Ascending aorta (tissue), 2 donors: Measurements from ENCODE around the gene FLT3. TPM values are rescaled to one million over a fixed set of nuclear protein-coding genes. Genes with fewer than 3 reads are reported as not detected.

Experiments used
- DNase-seq, 2 donors: peaks; one replicate each; pipeline ENCODE4 v3.0.0-alpha.2; 2019; ENCODE audit warnings: low spot score in 2 of 2
- H3K27ac ChIP-seq, 2 donors: fragments of 200-600 bp; sonication (generic); one replicate each; pipeline ENCODE4 v1.5.1; 2016 to 2017; ENCODE audit warnings: mild to moderate bottlenecking in 1 of 2
- H3K27me3 ChIP-seq: fragments of 200-600 bp; sonication (generic); one replicate; pipeline ENCODE4 v1.5.1; 2017
- H3K36me3 ChIP-seq, 2 donors: fragments of 200-600 bp; sonication (generic); one replicate each; pipeline ENCODE4 v1.5.1; 2016
- H3K4me1 ChIP-seq, 2 donors: fragments of 200-600 bp; sonication (generic); one replicate each; pipeline ENCODE4 v1.5.1; 2016 to 2017; ENCODE audit warnings: mild to moderate bottlenecking in 1 of 2
- H3K4me3 ChIP-seq, 2 donors: fragments of 200-600 bp; sonication (generic); one replicate each; pipeline ENCODE4 v1.5.1; 2016 to 2017; ENCODE audit warnings: mild to moderate bottlenecking in 1 of 2
- H3K9me3 ChIP-seq, 2 donors: fragments of 200-600 bp; sonication (generic); one replicate each; pipeline ENCODE4 v1.5.1; 2016
- intact Hi-C: fragments of 100-400 bp; cut with DNase I; formaldehyde crosslinking; loops from one replicate; pipeline ENCODE4 v1.15.1; 2023
- total RNA-seq: library from RNA; depleted of rRNA; stranded (reverse); fragments of >200 nt; gene quantifications from one replicate; pipeline ENCODE4 v1.1.0, GENCODE V29; 2016
- TF ChIP-seq, protein P1 (sequence below), 3 experiments: fragments of 200-600 bp in 2 of 3; fragments of 450-650 bp in 1 of 3; sonication (generic) in 2 of 3; IDR thresholded peaks; one replicate each; pipeline ENCODE4 v1.5.1; 2016 to 2019; ENCODE audit warnings: antibody characterized with exemption in 3 of 3, mild to moderate bottlenecking in 1 of 3, moderate library complexity in 1 of 3

The FLT3 gene
- total RNA-seq, 1 donor from 2014 or later: not detected

GRCh38 chr13:28077231-28077630 is 23.1 kb downstream of the FLT3 start:
- Histone ChIP-seq H3K27me3 (no peaks in the 10 kb centered on the region), H3K27ac (no peak overlapping the region), H3K4me3 (no peak overlapping the region), H3K36me3 (no peaks in the 10 kb centered on the region), H3K9me3 (no peaks in the 10 kb centered on the region), H3K4me1 (no peaks in the 10 kb centered on the region)
- intact Hi-C loops: no loop called here
- no peak for DNase-seq
- TF ChIP-seq, protein P1, sequence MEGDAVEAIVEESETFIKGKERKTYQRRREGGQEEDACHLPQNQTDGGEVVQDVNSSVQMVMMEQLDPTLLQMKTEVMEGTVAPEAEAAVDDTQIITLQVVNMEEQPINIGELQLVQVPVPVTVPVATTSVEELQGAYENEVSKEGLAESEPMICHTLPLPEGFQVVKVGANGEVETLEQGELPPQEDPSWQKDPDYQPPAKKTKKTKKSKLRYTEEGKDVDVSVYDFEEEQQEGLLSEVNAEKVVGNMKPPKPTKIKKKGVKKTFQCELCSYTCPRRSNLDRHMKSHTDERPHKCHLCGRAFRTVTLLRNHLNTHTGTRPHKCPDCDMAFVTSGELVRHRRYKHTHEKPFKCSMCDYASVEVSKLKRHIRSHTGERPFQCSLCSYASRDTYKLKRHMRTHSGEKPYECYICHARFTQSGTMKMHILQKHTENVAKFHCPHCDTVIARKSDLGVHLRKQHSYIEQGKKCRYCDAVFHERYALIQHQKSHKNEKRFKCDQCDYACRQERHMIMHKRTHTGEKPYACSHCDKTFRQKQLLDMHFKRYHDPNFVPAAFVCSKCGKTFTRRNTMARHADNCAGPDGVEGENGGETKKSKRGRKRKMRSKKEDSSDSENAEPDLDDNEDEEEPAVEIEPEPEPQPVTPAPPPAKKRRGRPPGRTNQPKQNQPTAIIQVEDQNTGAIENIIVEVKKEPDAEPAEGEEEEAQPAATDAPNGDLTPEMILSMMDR (IDR thresholded peaks at IDR 0.05): no peak

DNA sequence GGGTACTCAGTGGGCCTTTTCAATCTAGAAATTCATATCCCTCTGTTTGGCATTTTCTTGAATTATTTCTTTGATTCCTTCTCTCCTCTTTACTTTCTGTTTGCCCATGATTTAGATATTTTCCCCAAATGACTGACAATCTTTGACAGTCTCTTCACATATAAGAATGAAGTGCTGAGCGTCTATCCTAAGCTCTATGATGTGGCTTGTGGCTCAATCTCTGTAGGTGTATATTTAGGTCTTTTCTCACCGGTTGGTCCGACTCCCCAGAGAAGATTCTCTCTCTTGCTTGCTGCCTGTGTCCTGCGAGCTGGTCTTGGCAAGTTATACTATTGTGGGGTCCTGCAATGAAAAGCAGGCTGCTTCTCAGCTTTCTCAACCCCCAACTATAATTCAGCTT is 29.0 kb downstream of the FLT3 start:
- H3K27ac ChIP-seq: no peak overlapping the region
- H3K27me3 ChIP-seq: no peaks in the 10 kb centered on the region
- no peaks in the 10 kb centered on the region for H3K9me3 ChIP-seq
- no peak overlapping the region for H3K4me3 ChIP-seq
- H3K36me3 ChIP-seq: no peaks in the 10 kb centered on the region
- TF ChIP-seq, protein P1 (IDR thresholded peaks at IDR 0.05): no peak
- no peak for DNase-seq
- no peaks in the 10 kb centered on the region for H3K4me1 ChIP-seq
- intact Hi-C loops: no loop called here

DNA sequence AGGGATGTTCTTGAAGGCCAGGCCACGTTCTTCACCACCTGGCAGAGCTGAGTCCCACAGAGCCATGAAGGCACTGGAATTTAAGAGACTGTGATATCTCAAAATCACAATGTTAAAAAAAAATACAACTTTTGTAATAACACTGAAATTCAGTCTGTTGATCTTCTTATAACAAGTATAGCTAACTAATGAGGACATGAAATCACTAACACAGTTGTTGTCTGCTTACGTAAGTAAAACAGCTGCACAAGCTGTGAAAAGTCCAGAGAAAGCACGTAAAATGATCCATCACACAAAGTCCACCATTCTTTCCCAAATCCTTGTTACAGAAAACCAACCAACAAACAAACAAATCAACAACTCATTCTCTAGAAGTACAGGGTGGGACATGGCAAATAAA is 32.9 kb downstream of the FLT3 start:
- Histone ChIP-seq H3K36me3 (no peaks in the 10 kb centered on the region), H3K4me3 (no peak overlapping the region), H3K27me3 (no peaks in the 10 kb centered on the region), H3K4me1 (no peaks in the 10 kb centered on the region), H3K9me3 (no peaks in the 10 kb centered on the region), H3K27ac (no peak overlapping the region)
- intact Hi-C loops: no loop called here
- DNase-seq: no peak
- TF ChIP-seq, protein P1 (IDR thresholded peaks at IDR 0.05): no peak

DNA sequence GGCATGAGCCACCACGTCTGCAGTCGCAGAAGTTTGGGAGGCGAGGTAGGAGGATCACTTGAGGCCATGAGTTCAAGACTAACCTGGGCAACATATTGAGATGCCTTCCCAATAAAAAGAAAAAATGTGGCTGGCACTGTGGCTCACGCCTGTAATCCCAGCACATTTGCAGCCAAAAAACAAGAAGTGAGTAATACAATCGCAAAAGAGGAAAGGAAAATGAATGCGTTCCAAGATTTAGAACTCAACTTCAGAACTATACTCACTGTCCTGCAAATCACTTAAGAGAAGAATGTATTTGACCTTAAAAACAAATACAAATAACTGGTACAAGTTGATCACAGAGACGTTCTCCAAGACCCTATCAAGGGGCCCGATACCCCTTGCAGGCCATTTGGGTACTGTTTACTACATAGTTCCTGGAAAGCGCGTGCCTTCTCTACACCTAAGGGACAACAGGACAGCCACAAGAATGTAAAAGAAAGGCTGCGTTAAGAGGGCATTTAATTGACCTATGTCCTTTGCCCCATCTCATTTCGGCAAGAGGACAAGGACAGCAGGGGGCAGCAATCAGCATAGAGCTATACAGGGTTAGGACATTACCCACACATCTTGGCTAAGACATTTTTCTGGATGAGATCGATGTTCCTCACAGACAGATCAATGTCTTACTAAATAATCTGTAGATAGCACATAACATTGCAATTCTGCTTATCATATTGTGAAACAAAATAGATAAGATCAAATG is 41.3 kb downstream of the FLT3 start:
- DNase-seq: no peak
- intact Hi-C loops: no loop called here
- H3K27ac ChIP-seq: no peak overlapping the region

DNA sequence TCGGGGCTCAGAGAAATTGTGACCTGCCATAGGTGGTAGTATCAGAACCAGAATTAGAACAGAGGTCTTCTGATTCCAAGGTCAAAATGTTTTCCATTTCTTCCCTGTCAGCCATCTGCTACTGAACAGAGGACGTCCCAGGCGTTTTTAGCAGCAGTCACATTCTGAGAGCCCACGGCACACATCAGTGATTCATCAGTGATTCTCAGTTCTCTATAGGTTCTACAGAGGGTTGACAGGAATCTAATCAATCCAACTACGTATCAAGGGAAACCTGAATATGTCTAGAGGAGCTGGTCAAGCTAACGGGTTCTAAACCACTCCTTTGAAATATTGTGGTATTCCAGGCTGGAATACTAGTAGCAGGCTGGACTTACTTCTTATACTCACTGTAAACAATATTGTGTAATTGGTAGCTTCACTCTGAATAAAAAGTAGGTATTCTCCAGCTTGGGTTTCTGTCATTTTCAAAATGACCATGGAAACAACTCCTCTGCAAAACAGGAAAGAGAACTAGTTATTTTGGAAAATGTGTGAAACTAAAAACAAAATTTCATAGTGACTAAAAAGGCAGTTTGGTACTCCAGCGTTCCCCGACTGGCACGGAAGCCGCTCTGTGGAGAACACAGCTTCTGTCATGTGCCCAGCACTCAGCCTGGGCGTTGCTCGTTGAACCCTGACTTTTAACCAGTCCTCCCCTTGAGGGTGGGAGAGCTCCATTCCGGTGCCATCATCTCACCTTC is 43.2 kb downstream of the FLT3 start:
- Histone ChIP-seq H3K9me3 (no peaks in the 10 kb centered on the region), H3K27ac (no peak overlapping the region)
- intact Hi-C loops: no loop called here

More for the DNA sequence above, 41.3 kb downstream of the FLT3 start:
- Histone ChIP-seq H3K9me3 (no peaks in the 10 kb centered on the region), H3K36me3 (no peaks in the 10 kb centered on the region), H3K27me3 (no peaks in the 10 kb centered on the region), H3K4me3 (no peak overlapping the region), H3K4me1 (no peaks in the 10 kb centered on the region)
- TF ChIP-seq, protein P1 (IDR thresholded peaks at IDR 0.05): no peak

More for the DNA sequence above, 43.2 kb downstream of the FLT3 start:
- no peak for DNase-seq
- Histone ChIP-seq H3K4me3 (no peak overlapping the region), H3K27me3 (no peaks in the 10 kb centered on the region), H3K36me3 (no peaks in the 10 kb centered on the region), H3K4me1 (no peaks in the 10 kb centered on the region)
- TF ChIP-seq, protein P1 (IDR thresholded peaks at IDR 0.05): no peak
